NCI-H1105 treated with DMSO at 0.1 percent for 48 hours (cell line): ENCODE measurements around the gene ATR.
"Not testable (repeated sequence)": the region's sequence is repeated elsewhere in the genome, so short reads cannot be mapped to it uniquely, and the experiment has no call there.

Experiments used
- DNase-seq: peaks from one replicate; lab custom pipeline; 2025; lab: John Stamatoyannopoulos, UW

The ATR gene

DNA sequence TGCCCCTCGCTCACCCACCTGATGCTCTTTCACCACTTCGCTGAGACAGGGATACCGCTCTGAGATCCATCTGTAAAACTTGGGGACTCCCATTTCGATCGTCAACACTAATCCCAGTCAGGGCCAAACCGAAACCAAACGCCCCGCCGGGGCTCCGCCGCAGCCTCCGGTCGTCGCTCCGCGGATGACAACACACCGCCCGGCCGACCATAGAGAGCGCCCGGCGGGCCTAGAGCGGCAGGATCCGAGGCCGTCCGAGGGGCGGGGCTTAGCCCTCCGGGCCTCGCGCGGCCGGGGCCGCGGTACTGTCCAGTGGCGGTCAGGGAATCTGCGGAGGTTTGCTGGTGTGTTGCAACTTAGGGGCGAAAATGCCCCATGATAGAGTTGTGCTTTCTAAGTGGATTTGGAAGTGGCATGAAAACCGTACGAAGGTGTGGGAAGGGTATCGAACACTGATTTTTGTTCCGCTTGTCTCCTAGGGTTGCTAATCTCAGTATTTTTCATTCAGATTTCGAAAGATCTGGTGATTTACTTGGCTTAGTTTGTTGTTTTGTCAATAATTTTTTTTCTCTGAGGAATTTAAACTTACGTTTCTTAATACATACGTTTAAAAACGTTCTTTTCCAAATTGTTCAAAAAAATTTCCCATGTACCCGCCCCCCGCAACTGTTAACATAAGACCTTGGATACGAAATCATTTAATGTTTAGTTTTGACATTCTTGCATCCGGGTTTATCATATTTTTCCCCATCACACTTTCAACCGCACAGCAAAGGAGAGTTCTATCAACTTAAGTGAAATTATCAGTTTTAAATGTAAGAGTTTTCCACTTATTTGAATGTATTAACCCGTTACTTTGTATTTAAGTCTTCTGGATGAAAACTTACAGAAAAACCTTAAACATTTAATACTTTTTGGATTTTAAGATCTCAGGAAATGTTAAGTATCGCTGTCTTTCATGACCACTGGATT is 130.4 kb downstream of the ATR start, which contains the start of gene XRN1:
Gene XRN1, minus strand, starts transcription at position 186 of the 972 bp plus-strand sequence. Its CDS starts 93 bp downstream, at position 93.
- DNase-seq: peak; percentile 94

DNA sequence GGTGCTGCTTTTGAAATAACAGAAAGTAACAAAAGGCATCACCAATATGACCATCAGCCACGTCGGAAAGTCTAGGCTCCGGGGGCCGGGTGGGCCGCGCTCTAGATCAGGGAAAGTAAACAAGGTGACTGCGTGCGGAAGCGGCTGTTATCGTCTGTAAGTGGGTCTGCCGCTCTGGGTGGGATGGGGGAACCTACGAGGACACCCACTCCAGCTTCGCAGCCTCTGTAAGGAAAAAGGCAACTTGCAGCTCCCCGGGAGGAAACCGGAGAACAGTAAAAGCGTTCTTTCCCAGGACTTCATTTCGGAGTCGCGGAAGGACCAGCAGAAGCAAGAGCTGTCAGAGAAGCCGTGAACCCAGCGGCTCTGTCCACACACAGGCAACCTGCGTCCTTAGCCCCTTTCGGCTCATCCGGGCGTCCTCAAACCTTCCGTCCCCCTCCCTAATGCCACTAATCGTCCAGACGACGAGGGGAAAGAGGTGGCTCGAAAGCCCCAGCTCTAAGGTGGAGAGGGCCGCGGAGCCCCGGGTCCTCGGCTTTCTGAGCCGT is 131.2 kb downstream of the ATR start:
- DNase-seq: peak; percentile 59

DNA sequence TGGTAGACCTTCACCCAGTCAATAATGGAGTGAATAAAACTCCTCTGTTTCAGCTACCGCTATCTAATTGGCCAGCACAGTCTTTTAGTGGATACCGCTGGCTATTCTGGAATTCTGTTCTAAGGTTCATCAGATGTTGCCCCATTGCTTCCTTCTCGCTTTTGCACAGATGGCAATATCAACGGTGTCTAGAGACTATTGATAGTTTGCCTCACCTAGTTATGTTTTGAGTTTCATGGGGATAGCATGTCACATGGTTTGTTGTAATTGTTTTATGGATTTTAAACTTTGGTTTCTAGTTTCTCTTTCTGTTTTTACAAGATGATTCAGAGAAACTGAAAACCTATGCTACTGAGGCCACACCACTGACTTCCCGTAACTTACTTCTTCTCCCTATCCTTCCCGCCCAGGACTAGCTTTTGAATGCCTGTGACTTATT is 132.7 kb downstream of the ATR start:
- DNase-seq: no peak

DNA sequence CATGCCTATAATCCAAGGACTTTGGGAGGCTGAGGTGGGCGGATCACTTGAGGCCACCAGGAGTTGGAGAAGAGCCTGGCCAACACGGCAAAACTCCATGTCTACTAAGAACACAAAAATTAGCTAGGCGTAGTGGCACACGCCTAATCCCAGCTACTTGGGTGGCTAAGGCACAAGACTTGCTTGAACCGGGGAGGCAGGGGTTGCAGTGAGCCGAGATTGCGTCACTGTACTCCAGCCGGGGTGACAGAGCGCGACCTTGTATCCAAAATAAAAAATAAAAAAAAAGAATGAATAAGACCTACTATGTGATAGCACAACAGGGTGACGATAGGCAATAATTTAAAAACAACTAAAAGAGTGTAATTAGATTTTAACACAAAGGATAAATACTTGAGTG is 134.2 kb downstream of the ATR start:
- no peak for DNase-seq

DNA sequence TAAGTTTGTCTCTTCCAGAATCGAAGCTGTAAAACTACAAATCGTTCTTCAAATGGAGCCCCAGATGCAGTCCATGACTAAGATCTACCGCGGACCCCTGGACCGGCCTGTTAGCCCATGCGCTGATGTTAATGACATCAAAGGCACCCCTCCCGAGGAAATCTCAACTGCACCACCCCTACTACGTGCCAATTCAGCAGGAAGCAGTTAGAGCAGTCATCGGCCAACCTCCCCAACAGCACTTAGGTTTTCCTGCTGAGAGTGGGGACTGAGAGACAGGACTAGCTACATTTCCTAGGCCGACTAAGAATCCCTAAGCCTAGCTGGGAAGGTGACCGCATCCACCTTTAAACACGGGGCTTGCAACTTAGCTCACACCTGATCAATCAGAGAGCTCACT is 135.5 kb downstream of the ATR start:
- DNase-seq: not testable (repeated sequence)

DNA sequence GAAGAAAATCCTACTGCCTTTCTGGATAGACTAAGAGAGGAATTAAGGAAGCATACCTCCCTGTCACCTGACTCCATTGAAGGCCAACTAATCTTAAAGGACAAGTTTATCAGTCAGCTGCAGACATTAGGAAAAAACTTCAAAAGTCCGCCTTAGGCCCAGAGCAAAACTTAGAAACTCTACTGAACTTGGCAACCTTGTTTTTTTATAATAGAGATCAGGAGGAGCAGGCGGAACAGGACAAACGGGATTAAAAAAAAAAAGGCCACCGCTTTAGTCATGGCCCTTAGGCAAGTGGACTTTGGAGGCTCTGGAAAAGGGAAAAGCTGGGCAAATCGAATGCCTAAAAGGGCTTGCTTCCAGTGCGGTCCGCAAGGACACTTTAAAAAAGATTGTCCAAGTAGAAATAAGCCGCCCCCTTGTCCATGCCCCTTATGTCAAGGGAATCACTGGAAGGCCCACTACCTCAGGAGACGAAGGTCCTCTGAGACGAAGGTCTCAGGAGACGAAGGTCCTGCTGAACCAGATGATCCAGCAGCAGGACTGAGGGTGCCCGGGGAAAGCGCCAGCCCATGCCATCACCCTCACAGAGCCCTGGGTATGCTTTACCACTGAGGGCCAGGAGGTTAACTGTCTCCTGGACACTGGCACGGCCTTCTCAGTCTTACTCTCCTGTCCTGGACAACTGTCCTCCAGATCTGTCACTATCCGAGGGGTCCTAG is 138.9 kb downstream of the ATR start:
- not testable (repeated sequence) for DNase-seq

DNA sequence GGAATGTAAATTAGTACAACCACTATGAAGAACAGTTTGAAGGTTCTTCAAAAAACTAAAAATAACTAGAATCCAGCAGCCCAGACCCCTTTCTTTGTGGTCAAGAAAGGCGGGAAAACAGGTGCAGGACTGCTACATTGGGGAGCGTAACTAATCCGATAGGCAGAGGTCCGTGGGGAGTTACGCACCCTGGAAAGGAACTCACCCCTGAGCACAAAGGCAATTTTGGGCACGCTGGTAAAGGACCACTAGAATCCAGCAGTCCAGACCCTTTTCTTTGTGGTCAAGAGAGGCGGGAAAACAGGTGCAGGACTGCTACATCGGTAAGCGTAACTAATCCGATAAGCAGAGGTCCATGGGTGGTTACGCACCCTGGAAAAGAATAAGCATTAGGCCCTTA is 140.4 kb downstream of the ATR start:
- not testable (repeated sequence) for DNase-seq

DNA sequence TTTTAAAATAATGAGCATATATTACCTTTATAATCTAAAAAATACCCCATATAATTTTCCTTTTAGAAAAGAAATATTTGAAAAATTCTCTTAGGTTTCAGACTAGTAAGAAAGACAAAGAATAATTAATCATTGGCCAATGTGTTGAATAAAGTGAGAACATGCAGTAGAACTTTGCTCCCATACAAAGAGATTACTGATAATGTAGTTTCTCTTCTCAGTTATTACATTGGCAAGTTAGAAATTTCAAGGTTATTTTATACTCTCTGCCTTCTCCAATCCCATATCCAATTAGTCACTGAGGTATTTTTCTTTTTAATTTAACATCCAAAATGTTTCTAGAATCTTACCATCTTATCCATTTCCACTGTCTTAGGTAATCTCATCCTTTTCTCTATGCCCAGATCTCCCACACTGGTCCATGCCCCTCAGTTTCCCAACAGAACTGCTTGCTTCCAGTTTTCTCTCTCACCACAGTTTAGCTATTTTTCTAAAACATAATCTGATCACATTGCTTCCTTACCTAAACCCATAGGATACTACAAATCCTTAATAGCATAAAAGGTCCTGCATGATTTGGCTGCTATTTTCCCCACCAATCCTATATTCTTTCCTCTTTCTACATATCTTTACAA is 141.5 kb downstream of the ATR start:
- no peak for DNase-seq

DNA sequence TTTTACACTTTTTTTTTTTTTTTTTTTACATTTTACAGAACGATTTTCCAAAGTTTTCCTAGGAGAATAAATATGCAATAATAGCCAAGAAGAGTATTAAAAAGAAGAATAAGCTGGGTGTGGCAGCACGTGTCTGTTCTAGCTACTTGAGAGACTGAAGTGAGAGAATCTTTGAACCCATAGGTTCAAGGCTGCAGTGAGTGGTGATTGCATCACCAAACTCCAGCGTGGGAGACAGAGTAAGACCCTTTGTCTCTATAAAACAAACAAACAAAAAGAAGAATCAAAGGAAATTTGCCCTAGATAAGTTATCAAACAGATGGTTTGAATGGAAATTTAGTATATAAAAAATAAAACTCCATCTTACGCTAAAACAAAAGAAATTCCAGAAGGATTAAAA is 144.0 kb downstream of the ATR start:
- no peak for DNase-seq

DNA sequence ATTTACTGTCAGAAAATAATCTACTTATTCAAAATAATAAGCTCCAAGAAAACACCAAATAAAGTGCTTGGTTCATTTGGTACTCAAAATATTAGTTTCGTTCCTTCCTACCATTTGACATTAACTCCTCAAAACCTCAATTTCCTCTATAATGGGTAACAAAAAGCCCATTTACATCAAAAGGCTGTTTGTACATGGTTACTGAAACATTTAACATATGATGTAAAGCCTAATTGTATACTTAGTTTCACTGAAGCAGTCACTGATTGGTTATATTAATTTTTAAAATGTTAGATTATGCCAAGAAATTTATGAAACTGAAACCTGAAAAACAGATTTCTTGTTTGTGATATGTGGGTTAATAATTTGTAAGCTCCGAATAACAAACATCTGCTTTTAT is 145.4 kb downstream of the ATR start:
- no peak for DNase-seq

DNA sequence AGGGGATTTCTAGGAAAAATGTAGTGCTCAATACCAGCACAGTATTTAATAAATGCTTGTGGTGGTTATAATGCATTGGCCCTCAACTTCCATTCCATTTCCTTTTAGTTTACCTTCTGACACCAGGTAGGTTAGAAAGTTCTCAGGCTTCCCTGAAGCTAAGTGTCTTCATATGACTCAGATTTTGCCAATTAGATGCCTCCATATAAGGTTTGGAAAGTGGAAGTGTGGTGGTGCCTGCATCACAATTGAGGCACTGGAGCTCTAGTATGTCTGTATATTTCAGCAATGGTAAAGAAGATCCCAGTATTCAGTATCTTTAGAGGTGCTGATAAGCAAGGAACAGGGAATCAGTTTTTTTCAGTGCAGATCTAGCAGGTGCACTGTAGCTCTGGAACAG is 149.0 kb downstream of the ATR start:
- DNase-seq: no peak

DNA sequence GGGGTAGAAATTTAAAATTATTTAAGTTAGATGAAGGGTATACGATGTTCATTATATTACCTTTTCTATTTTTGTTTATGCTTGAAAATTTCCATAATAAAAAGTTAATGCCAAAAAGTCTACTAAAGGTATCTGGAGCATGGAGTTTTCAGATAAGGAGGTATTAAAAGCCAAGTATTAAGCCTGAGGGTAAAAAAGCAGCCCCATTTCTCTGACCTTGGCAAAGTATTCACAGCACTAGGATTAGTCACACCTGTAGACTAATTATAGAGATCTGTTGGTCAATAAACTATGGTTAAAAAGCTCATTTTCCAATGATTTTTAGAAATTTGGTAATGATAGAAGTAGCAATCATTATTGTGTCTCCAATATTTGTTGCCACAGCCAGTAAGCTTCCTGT is 153.8 kb downstream of the ATR start:
- DNase-seq: no peak

DNA sequence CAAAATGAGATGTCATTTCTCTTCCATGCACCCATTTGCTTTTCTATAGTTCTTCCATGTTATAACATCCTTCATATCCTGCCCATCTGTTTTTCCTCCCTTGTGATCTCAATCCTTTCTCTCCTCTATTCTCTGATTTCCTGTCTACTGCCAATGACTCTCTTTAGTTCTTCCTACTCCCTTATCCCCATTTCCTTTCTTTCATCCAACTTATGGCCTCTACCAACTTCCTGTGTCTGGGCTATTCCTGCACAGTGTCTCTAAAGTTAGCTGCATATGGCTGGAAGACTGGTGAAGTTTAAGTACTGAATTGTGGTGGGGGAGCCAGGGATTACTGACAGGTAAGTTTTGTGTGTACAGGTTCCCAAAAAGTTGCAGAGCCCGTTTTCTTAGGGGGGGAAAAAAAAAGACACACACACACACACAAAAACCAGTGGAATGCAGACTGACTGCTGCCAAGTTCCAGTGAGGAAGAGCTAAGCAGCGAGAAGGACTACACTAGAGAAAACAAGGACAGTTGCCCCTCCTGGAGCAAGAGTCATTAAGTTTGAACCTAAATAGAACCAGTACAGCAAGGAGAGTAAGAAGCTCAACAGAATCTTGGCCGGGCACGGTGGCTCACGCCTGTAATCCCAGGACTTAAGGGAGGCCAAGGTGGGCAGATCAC is 159.5 kb downstream of the ATR start:
- DNase-seq: no peak

DNA sequence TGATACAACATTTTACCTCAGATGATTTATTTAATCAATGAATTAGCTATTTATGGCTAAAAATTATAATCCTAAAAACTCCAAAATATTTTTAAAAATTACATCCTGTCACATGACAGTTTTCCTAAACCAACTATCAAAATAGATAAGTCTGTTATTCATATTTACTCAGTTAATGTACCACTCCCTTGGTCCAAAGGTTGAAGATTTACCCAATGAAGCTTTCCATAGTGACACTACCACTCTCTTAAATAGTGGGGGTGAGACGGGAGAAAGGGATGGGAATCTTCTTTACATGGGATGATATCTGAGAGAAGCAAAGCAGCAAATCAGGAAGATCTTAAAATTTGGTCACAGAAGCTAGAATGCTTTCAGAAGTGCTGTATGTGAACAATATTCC is 161.2 kb downstream of the ATR start:
- no peak for DNase-seq

DNA sequence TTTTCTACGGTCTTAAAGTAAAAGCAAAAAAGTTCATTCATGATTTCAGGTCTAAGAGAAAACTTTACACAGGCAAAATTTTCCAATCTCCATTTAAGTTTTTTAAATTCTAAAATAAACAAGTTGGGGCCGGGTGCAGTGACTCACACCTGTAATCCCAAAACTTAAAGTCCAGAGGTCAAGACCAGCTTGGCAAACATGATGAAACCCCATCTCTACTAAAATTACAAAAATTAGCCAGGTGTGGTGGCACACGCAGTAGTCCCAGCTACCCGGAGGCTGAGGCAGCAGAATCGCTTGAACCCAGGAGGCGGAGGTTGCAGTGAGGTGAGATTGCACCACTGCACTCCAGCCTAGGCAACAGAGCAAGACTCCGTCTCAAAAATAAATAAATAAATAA is 178.0 kb downstream of the ATR start:
- DNase-seq: not testable (repeated sequence)
